ENCODE results near the gene KRT35.

The KRT35 gene

GRCh38 chr17:41500131-41500911, 19.4 kb upstream of the KRT35 start:
- H3K4me3 ChIP-seq (ENCODE audit: low read depth, low read length) = no peak overlapping the region
- peak; percentile 24 for DNase-seq (ENCODE audit: low read depth)
- no peak for TF ChIP-seq CTCF (IDR thresholded peaks at IDR 0.05; ENCODE audit: low read depth, low read length)
- no peak for TF ChIP-seq MYC (IDR thresholded peaks at IDR 0.05; ENCODE audit: low read depth, low read length)
- no peak for TF ChIP-seq POLR2A (IDR thresholded peaks at IDR 0.05; ENCODE audit: extremely low read depth, insufficient read length)
- no peak for TF ChIP-seq MAX (IDR thresholded peaks at IDR 0.05; ENCODE audit: low read depth, low read length)

GRCh38 chr17:41499714-41500113, 18.8 kb upstream of the KRT35 start:
- no peak overlapping the region for H3K4me3 ChIP-seq (ENCODE audit: low read depth, low read length)
- no peak for DNase-seq (ENCODE audit: low read depth)
- TF ChIP-seq CTCF (IDR thresholded peaks at IDR 0.05; ENCODE audit: low read depth, low read length) (no peak), MYC (IDR thresholded peaks at IDR 0.05; ENCODE audit: low read depth, low read length) (no peak), POLR2A (IDR thresholded peaks at IDR 0.05; ENCODE audit: extremely low read depth, insufficient read length) (no peak), MAX (IDR thresholded peaks at IDR 0.05; ENCODE audit: low read depth, low read length) (no peak)

- no peak for TF ChIP-seq MAX (IDR thresholded peaks at IDR 0.05; ENCODE audit: low read depth, low read length)
- TF ChIP-seq MYC (IDR thresholded peaks at IDR 0.05; ENCODE audit: low read depth, low read length) = no peak
- TF ChIP-seq CTCF (IDR thresholded peaks at IDR 0.05; ENCODE audit: low read depth, low read length) = no peak
- TF ChIP-seq POLR2A (IDR thresholded peaks at IDR 0.05; ENCODE audit: extremely low read depth, insufficient read length) = no peak
- peak; percentile 59 for DNase-seq (ENCODE audit: low read depth)
- no peak overlapping the region for H3K4me3 ChIP-seq (ENCODE audit: low read depth, low read length)
These were observed 17.3 kb upstream of the KRT35 start for GRCh38 chr17:41498276-41498675.

DNA sequence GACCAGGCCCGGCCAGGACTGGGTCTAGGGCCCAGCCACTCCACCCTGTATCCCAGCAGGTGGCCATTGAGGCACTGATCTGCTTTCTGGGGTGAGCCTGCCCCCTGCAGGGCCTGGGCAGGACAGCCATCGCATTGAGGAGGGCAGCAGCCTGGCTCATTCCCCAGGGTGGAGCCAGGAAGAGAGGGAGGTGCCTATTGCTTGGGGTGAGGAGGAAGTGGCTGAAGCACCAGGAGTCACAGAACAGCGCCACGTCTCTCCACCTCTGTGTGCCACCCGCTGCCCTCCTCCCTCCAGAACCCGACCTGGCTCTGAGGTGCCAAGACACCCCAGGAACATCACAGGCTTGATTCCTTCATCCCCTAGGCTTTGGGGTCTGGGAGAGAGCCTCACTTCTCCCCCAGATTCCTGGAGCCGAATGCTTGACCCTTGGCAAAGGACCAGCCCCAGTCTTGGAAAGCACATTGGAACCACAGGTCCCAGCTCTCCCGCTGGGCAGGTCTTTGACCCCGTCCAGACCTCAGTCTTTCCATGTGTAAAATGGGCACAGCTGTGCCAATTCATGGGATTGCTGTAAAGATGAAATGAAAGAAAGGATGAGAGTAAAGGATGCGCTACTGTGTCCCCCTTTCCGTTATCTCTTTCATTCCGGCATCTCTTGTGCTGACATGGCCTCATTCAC, 16.0 kb upstream of the KRT35 start:
- H3K4me3 ChIP-seq (ENCODE audit: low read depth, low read length) = no peak overlapping the region
- no peak for TF ChIP-seq POLR2A (IDR thresholded peaks at IDR 0.05; ENCODE audit: extremely low read depth, insufficient read length)
- peak; percentile 81 for TF ChIP-seq CTCF (IDR thresholded peaks at IDR 0.05; ENCODE audit: low read depth, low read length)
- DNase-seq (ENCODE audit: low read depth) = peak; percentile 90

GRCh38 chr17:41494524-41494923, 13.6 kb upstream of the KRT35 start:
- no peak overlapping the region for H3K4me3 ChIP-seq (ENCODE audit: low read depth, low read length)
- TF ChIP-seq POLR2A (IDR thresholded peaks at IDR 0.05; ENCODE audit: extremely low read depth, insufficient read length) = no peak
- TF ChIP-seq MYC (IDR thresholded peaks at IDR 0.05; ENCODE audit: low read depth, low read length) = no peak
- no peak for TF ChIP-seq MAX (IDR thresholded peaks at IDR 0.05; ENCODE audit: low read depth, low read length)
- no peak for TF ChIP-seq CTCF (IDR thresholded peaks at IDR 0.05; ENCODE audit: low read depth, low read length)
- no peak for DNase-seq (ENCODE audit: low read depth)

All from NB4 (cell line).